ENCODE data around the gene MMS22L.
"Not testable (repeated sequence)": the region's sequence is repeated elsewhere in the genome, so short reads cannot be mapped to it uniquely, and the experiment has no call there.

The MMS22L gene

DNA sequence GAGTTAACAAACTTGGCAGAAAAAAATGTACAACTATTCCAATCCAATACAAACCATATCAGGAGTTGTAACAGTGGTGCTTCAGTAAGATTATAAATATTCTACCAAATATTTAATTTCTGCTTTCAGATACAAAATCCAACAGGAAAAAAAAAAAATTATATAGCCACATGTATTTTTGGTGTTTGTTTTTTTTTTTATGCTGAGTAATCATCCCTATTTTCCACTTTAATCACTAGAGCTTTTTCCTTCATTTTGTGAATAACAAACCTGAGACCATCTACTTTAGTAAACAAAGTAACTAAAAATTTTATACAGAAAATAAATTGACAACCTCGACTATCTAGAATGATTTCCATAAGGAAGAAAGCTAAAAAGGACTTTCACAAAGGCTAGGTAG lies 36.2 kb downstream of the MMS22L start:
- no peak for DNase-seq (ENCODE audit: low read depth in 3 of 3)

DNA sequence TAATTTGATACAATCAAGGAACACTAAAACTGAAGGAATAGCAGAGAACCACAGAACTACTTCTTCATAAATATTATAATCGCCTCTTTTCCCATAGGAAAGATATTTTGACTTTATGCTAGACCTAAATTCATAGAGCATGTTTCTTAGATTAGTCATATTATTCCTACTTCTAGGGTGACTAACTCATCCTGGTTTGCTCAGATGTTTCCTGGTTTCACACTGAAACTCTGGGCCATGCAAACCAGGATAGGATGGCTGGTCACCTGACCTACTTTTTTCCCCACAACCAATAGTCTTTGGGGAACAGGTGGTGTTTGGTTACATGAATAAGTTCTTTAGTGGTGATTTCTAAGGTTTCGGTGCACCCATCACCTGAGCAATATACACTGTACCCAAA lies 42.8 kb downstream of the MMS22L start:
- no peak for DNase-seq (ENCODE audit: low read depth in 3 of 3)

DNA sequence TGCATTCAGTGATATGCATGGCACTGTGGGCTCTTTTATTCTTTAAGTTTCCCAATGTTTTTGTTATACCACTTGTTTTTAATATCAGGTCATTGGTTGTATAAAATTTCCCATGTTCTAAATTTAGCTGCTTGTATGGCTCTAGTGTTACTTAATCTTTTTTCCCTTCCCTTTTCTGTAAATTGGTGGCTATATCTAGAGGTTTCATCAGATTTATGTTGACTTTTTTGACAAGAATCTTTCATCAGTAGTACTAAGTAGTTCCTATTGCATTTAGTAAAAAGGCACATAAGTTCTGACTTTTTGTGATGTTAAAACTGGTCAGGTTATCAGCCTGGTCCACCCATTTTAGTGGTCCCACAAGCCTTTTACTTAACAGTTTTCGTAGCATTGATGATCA lies 51.1 kb downstream of the MMS22L start:
- DNase-seq (ENCODE audit: low read depth in 3 of 3): no peak

DNA sequence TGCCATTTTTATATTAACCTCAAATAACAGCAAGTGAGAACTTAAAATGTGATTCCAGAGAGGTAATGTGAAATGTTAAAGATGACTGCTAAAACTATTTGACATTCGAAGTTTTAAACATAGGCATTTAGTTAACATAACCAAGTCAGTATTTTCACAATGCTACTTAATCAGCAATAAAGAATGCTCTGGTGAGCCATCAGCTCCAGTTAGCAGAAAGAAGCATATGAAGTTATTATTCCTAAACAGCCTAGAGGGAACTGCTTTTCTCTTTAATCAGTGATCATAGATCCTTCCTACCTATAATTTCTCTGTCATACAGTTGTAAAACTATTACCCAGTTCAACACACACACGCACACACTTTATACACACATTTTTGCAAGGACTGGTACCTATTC lies 60.1 kb downstream of the MMS22L start:
- no peak for DNase-seq (ENCODE audit: low read depth in 3 of 3)

DNA sequence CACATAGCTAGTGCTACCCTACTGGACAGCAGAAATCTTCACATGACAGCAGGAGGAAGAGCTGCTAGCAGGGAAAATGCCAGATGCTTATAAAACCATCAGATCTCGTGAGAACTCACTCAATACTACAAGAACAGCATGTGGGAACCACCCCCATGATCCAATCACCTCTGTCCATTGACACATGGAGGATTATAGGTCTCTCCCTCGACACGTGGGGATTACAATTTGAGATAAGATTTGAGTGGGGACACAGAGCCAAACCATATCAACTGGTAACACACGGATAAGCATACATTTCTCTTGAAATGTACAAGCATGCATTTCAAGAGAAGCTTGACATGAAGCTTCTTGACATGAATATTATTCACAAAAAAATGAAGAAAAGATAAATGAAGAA lies 64.1 kb downstream of the MMS22L start:
- DNase-seq (ENCODE audit: low read depth in 3 of 3): no peak

DNA sequence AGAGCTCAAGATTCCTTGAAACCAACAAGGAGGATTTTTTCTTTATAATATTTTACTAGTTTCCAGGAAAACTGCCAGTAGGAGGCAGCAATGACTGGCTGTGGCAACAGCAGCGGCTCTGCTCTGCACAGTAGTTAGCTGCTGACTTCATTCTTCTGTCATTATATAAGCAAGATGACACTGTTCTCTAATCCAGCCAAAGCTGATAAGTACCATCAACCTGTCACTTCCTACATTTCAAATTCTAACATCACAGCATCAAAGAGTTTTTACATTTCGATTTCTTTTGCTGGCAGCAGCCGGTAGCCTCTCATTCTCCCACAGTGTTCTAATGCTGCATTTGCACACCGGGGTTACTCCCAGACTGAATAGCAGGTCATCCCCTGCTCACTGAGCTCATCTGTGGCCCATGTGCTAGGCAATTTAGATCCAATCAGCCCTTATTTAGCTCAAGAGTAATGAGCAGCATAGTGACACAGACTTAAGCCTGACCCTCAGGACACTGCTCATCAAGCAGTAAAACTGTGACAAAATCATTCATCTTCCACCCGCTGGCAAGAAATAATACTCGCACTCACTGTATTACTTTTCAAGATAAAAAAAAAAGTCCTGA lies 67.8 kb downstream of the MMS22L start:
- DNase-seq (ENCODE audit: low read depth in 3 of 3): no peak

DNA sequence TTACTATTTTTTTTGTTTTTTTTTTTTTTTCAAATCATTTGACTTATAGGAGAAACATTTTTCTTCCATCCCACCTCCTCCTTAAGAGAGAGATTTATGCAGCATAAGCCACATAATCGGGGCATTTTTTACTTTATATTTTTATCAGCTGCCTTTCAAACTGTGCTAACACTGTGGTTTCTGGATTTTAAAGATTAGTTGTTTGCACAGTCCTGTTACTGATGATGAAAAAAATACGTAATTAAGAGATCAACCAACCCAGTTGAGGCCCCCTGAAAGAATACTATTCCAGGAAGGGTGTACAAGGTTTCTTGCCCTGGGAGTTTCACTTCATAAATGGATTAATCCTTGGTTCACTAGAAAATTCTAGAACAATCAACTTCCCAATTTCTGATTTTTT lies 68.3 kb downstream of the MMS22L start:
- no peak for DNase-seq (ENCODE audit: low read depth in 3 of 3)

DNA sequence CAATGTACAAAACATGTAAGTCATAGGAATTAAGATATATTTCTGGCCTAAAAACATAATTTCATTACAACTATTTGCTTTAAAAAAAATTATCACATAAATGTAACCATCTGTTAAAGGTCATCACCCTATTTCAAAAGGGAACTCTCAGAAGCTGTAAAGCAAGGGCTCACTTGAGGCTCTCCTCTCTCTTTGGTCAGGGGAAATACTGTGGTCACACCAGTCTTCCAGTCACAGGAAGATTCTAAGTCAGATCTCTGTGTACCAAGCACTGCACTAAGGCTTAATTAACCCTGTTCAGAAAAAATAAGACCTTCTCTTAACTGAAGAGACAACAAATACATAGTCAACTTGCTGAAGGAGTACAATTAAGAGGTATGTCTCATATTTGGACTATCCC lies 75.6 kb downstream of the MMS22L start:
- no peak for DNase-seq (ENCODE audit: low read depth in 3 of 3)

DNA sequence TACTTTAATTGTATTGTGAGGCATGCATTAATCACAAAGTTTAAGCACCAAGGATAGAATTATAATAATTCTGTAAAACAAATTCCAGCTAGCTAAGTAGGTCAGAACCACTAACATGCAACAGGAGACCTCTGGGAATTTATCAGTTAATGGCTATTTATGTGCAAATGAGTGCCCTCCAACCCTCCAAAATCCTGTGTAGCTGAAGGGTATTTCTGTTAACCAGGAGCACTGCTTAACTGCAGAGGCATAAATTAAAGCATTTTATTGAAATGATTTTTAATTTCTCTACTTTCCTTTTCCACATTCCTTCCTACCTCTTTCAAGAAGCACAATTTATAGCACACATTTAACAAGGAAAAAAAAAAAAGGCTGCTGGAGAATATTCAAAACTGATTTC lies 77.0 kb downstream of the MMS22L start:
- DNase-seq (ENCODE audit: low read depth in 3 of 3): no peak

DNA sequence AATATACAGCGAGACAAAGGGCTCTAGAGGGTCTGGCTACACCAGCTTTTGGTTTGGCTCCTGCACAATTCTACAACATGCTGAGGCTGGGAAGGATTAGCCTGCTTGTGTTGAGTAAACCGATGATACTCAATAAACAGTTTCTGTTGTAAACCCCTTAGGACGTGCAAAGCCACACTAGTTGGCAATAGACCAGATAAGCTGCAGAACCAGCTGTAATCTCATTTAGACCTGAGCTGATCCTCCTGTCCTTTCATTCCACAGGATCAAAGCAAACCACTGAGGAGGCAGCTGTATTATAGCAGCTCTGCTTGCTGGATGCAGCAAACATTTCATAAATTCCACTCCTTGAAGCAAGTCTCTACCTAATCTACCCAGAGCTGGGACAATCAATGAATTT lies 79.7 kb downstream of the MMS22L start:
- no peak for DNase-seq (ENCODE audit: low read depth in 3 of 3)

DNA sequence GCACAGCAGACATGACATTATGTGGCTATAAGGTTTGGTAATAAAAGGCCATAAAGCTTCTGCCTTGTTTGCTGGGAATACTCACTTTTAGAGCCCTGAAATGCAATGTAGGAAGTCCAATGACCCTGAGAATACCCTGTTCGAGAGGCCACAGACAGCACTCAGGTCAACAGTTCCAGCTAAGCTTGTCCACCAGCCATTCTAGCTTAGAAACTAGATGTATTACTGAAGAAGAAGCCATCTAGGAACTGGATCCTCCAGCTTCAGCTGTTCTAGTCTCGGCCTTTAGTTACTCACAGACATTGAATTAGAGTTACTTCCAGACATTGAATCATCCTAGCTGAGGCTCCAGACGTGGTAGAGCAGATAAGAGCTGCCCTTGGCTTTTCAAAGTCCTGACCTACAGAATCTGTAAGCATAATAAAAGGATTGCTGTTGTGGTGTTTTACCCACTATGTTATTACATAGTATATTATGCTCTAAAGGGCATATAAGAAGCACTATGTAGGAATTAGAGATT lies 84.9 kb downstream of the MMS22L start:
- DNase-seq (ENCODE audit: low read depth in 3 of 3): no peak

DNA sequence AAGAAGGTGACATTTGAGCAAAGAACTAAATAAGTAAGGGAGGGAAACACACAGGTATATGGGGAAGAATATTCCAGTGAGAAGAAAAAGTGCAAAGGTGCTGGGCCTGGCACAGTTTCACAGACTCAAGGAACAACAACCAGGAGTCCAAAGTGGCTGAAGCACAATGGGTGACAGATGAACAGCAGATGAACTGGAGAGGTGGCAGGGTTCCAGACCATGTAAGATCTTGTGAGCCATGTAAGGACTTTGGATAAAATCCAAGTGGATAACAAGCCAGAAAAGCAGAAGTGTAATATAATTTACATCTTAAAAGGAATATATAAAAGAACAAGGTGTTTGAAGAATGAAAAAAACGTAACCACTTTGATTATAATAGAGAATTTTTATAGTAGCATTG lies 87.9 kb downstream of the MMS22L start:
- DNase-seq (ENCODE audit: low read depth in 3 of 3): no peak

DNA sequence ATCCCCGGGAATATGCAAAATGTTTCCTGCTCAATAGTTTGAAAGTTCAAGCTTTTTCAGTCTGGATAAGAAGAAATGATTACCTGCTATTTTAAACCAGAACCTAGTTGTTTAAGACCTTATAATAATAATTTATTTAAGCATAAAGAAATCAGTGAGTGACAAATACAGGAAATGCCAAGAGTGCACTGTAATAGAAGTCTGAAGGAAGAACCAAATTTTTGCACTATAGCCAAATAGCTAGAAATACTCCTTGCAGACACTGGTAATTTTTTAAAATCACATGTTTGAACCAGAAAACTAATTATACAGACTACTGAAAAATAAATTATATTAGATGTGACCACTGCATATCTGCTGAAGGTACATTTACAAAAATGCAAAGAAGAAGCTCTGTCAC lies 93.2 kb downstream of the MMS22L start:
- DNase-seq (ENCODE audit: low read depth in 3 of 3): no peak

DNA sequence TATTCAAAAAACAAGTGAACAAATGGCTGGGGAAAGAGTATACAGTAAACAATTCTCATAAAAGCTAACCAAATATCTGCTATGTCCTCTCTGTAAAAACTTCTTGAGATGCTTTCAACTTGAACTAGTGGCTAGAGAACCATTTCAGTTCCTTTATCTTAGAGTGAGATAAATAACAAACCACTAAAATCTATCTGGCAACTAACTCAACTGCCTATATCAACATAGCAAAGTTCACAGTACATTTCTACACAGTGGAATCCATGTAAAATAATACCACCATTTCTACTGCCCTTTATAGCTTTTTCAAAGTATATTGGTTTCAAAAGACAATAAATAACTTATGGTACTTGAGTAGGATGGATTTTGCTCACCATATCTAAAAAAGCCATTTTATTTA lies 95.1 kb downstream of the MMS22L start:
- no peak for DNase-seq (ENCODE audit: low read depth in 3 of 3)

DNA sequence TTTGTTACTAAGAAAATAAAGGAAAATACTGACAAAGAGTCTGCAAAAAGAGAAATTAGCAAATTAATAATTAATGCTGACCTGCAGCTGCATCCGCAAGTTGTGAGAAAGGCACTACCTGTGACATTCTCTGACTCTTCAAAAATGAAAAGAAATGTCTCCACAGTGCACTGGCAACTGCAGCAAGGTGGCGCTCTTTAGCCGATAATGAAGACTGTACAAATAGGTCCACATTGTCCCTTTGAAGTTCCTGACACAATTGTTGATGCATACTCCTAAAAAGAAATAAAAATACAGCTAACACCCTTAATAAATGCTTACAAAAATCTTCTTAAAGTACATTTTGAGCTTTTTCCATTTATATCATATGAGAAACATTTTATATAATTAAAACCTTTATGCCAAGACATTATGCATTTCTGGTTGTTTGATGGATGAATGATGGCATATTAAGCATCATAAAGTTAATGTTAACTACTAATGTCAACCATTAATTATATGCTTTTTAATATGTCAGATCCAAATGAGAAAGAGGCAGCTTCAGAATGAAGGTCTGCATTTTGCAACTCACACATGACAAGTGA lies 96.5 kb downstream of the MMS22L start:
- DNase-seq (ENCODE audit: low read depth in 3 of 3): peak; percentile 17 to 58 (median 27)

DNA sequence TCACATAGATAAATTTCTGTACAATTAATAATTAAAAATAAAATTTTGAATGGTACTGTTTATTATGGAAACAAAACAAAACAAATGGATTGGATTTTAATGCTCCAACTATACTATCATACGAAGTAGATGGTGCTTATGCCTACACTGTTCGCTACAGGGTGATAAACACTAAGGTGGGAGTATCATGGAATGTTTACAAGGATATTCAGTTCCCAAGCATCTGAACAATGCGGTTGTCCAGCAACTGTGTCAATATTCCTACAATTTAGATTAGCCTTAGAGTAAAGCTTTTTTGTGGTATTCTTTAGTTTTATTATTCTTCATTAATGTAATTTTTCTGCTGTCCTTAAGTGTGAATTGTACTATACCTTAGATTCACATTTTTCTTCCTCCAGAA lies 105.1 kb downstream of the MMS22L start:
- DNase-seq (ENCODE audit: low read depth in 3 of 3): no peak

DNA sequence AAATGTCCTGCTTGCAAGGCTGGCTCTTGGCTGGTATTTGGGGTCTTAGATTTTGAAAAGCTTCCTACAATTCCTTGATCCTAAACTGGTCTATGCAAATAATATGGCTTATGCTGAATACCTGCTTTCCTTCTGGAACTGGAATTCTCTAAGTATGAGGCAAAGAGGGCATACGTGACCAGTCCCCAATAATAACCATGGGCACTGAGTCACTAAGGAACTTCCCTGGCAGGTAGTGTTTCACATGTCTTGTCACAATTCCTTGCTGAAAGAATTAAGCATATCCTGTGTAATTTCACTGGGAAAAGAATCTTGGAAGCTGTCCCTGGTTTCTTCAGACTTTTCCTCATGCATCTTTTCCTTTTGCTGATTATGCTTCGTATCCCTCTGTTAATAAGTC lies 106.5 kb downstream of the MMS22L start:
- no peak for DNase-seq (ENCODE audit: low read depth in 3 of 3)

DNA sequence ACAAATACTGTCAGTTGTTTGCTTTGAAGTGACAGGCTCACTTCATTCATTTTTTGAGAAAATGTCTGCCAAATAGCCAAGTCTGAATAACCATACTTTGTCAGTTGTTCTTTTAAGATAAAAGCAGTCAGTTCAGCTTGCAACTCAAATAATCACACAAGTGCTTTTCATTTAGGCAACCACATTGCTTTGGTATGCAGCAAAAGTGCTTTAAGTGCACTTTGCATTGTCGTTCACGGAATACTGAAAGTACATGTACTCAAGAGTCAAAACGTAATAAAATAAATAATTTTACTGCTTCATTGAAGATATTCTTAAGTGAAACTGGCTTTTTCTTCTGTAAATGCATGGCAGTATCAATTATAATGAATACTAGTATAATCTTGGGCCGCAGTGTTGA lies 107.2 kb downstream of the MMS22L start:
- DNase-seq (ENCODE audit: low read depth in 3 of 3): no peak

DNA sequence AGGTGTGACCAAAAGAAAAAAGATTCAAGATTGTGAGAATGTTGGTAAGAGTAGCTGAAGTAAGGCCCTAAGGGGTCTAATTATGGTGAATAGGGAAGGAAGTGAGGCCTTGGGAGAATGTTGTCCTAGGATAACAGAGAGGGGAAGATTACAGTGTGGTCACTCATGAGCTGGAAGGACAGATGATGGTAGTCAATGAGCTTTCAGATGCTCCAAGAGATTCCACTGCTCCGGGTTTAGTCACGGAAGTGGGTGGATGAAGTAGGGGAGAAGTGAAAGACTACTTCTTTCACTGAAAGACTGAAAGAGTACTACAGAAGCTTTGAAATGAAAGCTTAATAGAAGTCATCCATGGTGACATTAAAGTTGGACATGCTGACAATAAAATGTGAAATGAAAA lies 108.5 kb downstream of the MMS22L start:
- no peak for DNase-seq (ENCODE audit: low read depth in 3 of 3)

DNA sequence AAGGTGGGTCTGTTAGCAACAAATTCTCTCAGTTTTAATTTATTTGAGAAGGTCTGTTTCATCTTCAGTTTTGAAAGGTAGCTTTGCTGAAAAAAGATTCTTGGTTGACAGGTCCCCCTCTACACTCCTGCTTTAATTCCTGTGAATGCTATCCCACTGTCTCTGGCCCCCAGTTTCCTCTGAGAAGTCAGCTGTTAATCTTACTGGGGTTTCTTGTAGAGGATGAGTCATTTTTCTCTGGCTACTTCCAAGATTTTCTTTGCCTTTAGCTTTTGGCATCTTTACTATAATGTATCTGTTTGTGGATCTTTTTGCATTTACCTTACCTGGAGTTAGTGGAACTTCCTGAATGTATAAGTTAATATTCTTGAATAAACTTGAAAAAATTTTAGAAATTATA lies 122.7 kb downstream of the MMS22L start:
- no peak for DNase-seq (ENCODE audit: low read depth in 3 of 3)

DNA sequence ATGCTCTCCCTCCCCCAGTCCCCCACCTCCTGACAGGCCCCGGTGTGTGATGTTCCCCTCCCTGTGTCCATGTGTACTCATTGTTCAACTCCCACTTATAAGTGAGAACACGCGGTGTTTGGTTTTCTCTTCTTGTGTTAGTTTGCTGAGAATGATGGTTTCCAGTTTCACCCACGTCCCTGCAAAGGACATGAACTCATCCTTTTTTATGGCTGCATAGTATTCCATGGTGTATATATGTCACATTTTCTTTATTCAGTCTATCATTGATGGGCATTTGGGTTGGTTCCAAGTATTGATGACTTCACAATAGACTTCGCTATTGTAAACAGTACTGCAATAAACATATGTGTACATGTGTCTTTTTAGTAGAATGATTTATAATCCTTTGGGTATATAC lies 127.6 kb downstream of the MMS22L start:
- DNase-seq (ENCODE audit: low read depth in 3 of 3): not testable (repeated sequence)

DNA sequence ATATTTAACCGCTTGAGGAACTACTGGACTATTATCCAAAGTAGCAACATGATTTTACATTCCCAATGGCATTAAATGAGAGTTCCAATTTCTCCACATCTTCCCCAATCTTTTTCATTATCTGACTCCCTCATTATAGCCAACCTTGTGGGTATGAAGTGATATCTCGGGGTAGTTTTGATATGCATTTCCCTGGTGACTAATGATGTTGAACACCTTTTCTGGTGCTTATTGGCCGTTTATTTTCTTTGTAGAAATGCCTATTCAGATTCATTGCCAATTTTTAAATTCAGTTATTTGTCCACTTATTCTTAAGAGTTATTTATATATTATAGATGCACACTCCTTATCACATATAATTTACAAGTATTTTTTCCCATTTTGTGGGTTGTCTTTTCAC lies 129.0 kb downstream of the MMS22L start:
- no peak for DNase-seq (ENCODE audit: low read depth in 3 of 3)

DNA sequence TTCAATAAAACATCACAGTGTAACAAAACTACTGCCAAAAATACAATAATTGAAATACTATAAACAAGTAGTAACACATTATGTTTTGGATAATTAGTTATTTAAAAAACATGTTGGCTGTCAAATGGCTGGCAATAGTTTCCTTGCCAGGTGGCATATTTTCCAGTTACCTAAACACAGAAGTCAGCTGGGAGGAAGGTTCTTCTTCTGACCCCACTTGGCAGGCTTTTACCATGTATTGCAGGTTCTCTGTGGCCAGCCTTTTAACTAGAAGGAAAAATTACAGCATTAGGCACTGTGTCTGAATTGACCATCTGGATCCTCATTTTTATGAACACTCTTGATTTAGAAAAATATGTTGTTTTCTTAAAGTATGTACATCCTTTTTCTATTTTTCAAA lies 131.4 kb downstream of the MMS22L start:
- no peak for DNase-seq (ENCODE audit: low read depth in 3 of 3)

DNA sequence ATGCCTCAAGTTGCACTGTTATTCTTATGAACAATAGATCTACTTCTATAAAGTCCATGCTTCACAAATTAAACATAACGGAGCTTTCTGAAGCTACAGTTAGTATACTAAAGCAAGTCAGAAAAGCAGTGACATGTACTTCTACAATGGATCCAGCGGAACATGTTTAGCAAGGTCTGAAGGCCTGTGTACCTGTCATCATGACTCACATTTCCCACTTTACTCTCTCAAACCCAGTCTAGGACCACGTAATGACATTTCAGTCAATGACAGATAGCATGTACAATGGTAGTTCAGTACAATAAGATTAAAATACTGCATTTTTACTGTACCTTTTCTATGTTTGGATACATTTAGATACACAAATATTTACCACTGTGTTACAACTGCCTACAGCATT lies 132.1 kb downstream of the MMS22L start:
- no peak for DNase-seq (ENCODE audit: low read depth in 3 of 3)
